Activated CD4-positive, CD25-positive, alpha-beta regulatory T cell treated with anti-CD3 and anti-CD28 coated beads, Interleukin-2, amount 50 U/mL, for 24 hours (primary cell): Measurements from ENCODE around the gene MCC.

Source experiments
- ATAC-seq, 2 donors: fragments of 150-1000 bp; cut with Tn5 transposase; one replicate each; pipeline ENCODE4 v1.10.0; 2021; ENCODE audit warnings: mild to moderate bottlenecking in 1 of 2, moderate library complexity in 1 of 2

MCC gene

GRCh38 chr5:113243349-113243664 is 244.9 kb downstream of the MCC start:
- no peak for ATAC-seq

DNA sequence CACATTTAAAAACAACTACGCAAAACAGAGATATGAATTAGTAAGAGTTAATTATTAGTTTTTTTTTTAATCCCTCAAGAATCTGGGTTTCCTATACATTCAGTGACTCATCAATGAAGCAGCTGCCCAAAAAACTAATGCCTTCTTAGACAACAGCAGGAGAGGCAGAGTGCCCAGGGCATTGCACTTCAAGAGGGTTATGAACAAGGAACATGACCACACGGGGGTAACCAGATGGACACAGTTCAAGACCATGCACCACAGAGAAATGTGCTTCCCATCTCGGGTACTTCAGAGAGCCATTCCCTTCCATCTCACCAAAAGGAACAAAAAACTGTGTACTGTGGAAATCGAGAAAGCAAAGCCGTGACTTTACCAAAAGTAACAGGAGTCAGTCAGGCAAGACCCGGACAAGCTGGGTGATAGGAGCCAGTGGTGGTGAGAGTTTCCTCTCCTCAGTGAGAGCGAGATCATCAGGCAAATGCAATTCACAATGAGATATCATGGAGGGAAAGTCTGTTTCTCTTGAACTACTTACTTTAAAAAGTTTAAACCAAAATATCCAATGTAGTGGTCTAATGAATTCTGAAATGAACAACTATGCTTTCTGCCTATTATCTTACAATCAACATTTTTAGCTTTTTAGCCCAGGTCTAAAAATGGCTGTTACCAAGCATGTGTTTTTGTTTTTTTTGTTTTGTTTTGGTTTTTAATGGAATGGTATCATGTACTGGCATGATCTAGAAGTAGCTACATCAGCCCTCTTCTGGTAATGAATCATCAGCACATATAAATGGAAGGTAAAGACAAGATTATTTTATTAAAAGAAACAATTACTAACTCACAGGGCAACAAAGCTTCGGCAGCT is 245.5 kb downstream of the MCC start:
- no peak for ATAC-seq

DNA sequence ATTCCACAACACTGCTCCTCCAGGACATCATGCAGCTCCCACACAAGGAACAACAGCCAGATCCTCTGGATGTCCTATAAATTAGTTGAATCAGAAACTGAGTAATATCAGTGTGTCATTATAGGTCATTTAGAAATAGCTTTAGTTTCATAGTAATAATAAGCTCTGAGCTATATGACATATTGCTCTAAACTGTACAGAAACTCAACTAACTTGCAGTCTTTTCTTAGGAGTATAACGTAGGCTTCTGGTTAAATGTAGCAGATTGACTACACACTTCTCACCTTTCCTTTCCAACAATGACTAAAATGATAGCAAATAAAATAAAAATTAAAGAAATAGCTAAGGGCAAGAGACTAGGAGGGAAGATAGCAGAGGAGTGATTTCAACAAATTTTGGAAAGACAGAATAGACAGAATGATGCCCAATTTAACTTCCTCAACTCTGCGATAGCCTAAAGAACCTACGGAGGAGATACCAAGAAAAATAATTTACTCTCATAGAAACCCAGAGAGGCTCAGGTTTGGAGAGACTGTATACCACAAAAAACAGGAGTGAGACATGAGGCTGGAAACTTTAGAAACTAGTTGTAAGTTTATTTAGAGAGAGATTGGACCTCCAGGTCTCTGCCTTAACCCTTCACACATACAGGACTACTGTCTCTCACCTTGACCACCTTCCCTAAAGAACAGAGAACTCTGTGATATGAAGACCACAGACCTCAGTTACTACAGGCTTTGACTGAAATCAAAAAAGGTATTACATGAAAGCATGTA is 247.1 kb downstream of the MCC start:
- no peak for ATAC-seq

DNA sequence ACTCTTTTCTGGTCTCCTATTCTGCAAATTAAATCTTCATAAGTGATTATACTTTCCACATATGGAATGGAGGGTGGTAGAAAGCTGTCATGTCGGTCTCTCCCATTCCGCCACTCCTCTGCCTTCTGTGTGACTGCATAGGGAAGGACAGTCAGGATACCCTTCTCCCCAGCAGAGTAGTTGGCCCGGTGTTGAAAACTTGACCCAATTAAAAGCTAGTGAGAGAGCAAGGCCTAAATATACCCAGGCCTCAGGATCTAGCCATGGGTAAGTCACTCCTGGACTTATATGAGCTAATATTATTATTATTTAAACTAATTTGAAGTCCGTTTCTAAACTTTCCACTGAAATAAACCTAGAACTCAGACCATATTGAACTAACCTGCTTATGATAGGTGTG is 248.2 kb downstream of the MCC start:
- no peak for ATAC-seq

DNA sequence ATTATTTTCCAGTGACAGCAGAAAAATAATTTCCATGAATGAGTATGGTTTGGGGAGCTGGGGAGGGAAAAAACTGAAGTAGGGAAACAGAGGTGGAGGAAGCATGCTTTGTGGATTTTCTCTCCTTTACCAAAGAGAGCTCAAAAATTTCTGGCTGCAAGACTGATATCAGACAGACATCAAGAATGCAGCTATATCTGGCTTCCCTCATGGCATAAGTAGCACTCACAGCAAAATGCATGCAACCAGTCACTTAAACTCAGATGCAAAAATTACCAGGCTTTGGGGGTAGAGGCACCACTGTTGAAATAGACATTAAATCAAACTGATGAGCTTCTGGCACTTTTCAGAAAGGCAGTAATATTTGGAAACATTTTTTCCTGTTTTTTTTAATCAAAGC is 250.4 kb downstream of the MCC start:
- ATAC-seq: no peak

DNA sequence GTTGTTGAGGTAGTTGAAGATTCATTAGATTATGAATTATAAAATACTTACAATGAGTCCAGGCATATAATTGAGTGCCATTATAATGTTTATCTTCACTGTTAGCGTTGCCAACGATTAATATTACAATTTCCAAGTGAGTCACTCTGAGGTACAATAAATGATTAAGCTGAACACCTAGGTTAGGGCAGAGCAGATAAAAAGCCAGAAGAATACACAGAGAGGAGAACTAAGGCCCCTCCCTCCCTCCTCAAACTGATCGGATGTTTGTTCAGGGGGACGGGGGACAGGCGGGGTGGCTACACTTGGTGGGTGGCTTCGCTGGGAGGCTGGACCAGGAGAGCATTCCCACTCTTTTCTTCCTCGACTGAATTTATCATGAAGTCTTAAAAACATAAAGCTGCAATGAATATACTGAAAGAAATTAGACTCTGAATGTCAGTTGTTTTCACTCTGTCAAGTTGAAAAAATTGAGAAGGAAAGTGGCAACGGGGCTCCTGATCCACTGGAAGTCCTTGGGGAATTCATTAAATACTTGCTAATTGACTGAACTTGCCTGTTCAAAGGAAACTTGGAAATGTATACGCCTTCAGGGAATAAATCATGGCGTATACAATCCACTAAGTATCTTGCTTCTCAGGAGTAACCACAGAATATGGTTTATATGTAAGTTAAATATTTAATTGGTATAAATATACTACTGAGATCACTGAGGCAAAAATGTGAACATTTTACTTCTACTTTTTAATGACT is 251.5 kb downstream of the MCC start:
- ATAC-seq: no peak

DNA sequence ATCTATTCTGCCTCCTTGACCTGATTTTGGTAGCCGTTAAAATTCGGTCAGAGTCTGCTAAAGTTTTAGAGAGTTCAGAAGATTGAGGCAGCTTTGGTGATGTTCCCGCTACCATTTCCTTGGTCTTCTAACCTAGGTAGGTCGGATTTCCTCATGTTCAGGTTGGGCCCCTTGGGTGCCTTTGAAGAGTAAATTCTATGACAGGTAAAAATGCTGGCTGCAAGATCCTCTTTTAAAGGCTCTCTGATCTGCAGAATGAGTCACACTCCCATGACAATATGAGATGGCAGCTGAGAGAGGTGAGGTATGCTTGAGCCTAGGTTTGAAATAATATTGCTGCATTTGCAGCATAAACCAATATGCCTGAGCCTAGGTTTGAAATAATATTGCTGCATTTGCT is 252.4 kb downstream of the MCC start:
- no peak for ATAC-seq

- no peak for ATAC-seq
Measured at GRCh38 chr5:113234546-113234945, 253.7 kb downstream of the MCC start.

GRCh38 chr5:113233606-113234005 is 254.6 kb downstream of the MCC start:
- no peak for ATAC-seq

GRCh38 chr5:113232667-113233066 is 255.6 kb downstream of the MCC start:
- no peak for ATAC-seq

GRCh38 chr5:113232221-113232620 is 256.0 kb downstream of the MCC start:
- no peak for ATAC-seq

- ATAC-seq: no peak
Measured at GRCh38 chr5:113231653-113232000, 256.6 kb downstream of the MCC start.

GRCh38 chr5:113230711-113231652 is 257.3 kb downstream of the MCC start:
- no peak for ATAC-seq

DNA sequence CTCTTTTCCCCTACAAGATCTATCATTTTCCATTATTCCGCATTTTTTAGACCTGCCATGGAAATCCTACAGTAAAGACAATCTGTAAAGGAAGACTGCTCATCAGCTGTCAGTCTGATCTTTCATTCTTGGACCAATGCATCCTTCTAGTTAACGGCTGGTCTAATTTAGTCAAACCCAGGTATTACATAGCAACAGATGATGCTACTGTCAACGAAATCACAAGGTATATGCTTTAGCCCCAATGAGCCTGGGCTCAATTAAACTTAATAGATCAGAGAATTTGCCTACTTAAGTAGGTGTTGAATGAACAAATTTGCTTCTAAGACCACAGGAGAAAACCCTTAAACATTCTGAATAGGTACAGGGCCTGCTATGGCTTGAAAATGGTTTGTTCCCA is 260.5 kb downstream of the MCC start:
- ATAC-seq: no peak

DNA sequence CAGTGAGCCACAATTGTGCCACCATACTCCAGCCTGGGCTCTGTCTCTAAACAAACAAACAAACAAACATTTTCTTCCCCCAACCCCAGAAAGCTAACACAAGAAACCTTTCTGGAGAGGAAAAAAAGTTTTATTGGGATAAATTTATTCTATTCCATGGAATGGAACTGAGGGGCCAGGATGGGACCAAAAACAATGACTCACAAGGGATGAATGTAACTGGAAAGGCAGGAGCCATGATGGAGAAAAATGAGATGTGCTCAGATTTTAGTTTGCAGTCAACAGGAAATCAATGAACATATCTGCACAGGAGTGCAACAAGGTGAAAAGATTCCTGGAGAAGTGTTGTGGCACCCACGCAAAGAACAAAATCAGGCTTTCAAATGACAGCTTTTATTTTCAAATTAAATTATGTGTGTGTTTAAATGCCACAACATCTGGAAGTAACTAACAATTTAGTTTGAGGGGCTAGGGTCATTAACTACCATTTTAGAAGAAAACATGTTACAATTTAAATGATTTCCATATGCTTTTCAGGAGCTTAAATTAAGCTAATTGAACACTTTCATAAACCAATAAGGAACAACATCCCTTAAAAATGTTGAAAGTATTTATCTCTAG is 262.0 kb downstream of the MCC start:
- ATAC-seq: no peak

DNA sequence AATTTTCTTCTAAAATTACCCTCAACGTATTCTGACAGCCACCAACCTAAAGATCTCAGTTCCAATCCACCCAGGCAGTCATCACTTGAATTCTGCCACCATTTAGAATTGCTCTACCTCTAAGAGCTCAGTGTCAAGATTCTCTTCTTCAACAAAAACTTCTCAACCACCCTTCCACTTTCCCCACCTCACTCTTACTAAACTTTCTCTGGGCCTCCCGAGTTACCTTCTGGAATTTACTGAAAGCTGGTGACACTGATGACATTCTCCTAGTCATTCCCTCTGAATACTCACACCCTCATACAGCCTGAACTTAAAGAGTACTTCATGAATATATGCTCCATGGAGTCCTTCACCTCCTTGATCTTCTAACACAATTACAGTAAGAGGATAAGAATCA is 263.0 kb downstream of the MCC start:
- ATAC-seq: no peak

DNA sequence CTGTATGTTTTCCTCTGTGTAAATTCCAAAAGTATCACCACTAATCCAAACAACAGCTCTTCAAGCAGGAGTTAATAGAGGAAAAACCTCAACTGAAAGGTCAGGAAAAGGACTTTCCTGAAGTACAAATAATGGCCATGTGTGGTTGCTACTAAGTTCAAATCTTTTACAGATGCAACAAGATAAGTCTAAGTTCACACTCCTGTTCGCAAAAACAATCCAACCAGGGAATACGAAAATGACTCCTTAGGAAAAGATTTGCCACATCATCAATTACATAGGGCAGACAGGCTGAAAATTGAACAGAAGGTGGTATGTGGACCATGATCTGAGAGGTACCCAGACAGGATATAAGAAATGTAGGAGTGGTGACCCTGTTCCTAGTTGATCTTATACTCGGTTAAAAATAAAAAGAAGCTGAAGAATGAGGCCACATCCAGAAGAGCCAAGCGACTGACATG is 263.6 kb downstream of the MCC start:
- no peak for ATAC-seq

- ATAC-seq: no peak
Measured at GRCh38 chr5:113223831-113224604, 264.2 kb downstream of the MCC start.

- no peak for ATAC-seq
Measured at GRCh38 chr5:113223315-113223714, 264.9 kb downstream of the MCC start.

DNA sequence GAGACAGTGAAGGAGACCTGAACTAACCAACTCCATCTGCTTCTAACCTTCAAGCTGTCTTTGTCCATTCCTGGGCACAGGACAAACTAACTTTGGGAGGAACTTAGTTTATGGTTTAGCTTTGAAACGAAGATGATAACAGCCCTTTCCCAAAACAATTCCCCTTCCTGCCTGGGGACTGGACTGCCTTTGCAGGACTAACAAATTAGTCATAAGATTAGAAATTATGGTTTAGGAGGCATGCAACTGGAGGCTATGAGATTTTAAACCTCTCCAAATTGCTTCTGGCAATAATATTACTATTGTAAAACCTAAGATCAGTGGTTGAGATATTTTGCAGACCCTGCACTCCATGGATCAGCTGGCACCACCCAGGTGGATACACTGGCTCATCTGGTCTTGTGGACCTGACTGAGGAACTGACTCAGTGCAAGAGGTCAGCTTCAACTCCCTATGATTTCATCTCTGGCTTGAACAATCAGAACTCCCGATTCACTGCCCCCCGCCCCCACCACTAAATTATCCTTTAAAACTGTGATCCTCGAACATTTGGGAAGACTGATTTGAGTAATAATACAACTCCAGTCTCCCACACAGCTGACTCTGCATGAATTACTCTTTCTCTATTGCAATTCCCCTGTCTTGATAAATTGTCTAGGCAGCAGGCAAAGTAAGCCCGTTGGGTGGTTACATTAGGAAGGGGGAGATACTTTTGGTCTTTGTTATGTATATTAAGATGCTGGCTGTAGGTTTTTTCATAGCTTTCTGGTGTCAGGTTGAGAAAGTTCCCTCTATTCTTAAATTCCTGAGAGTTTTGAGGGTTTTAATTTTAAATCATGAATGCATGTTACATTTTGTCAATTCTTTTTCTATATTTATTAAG is 266.7 kb downstream of the MCC start:
- no peak for ATAC-seq
